Mucosa of descending colon (tissue), 3 donors: ENCODE results near the gene MADD. TPM values are rescaled to one million over a fixed set of nuclear protein-coding genes. Genes with fewer than 3 reads are reported as not detected.

ENCODE experiments used
- ATAC-seq: fragments of 200-7000 bp; cut with Tn5 transposase; one replicate; pipeline ENCODE4 v1.9.1; 2020; ENCODE audit warnings: mild to moderate bottlenecking, moderate library complexity
- DNase-seq, 3 donors: peaks; one replicate each; pipeline ENCODE4 v3.0.0-alpha.2; 2020
- H3K36me3 ChIP-seq: fragments of 200-600 bp; one replicate; pipeline ENCODE4 v1.8.0; 2021; ENCODE audit warnings: low read depth, mild to moderate bottlenecking
- H3K4me1 ChIP-seq: fragments of 200-600 bp; one replicate; pipeline ENCODE4 v1.8.0; 2021; ENCODE audit warnings: low read depth, mild to moderate bottlenecking
- H3K4me3 ChIP-seq: fragments of 200-600 bp; one replicate; pipeline ENCODE4 v1.8.0; 2021; ENCODE audit warnings: mild to moderate bottlenecking
- H3K9me3 ChIP-seq: fragments of 200-600 bp; one replicate; pipeline ENCODE4 v1.8.0; 2021; ENCODE audit warnings: mild to moderate bottlenecking
- CTCF ChIP-seq: fragments of 200-600 bp; IDR thresholded peaks from one replicate; pipeline ENCODE4 v1.8.0; 2022; ENCODE audit warnings: antibody characterized with exemption, mild to moderate bottlenecking
- intact Hi-C, 2 donors: fragments of 100-400 bp; cut with DNase I in 1 of 2; cut with micrococcal nuclease in 1 of 2; formaldehyde crosslinking; loops; one replicate each; pipeline versions ENCODE4 v1.11.0 to v1.11.1; 2022; cut with DNase I, micrococcal nuclease
- total RNA-seq, 3 donors: library from RNA; stranded (reverse); fragmentation: NEBNext Ultra II Directional in 2 of 3; extraction: Animal tissue kit (Norgen Biotek cat#: 25700) in 2 of 3; gene quantifications; one replicate each; pipeline versions ENCODE4 v1.2.1 to v1.2.4, GENCODE V29; 2021 to 2023
- donor health status: DM: no; HTN: no; CAD: no; lungs with moderate emphysema.
- donor health status: DM: no; HTN: no; CAD: no.
- donor health status: DM: no; HTN: yes; CAD: no.

Gene MADD
- total RNA-seq, 3 donors from 2014 or later: 45.0 to 69.6 (median 67.3) TPM

- H3K9me3 ChIP-seq: no peaks in the 10 kb centered on the region
- ATAC-seq (no peak), DNase-seq (peak in 1 of 3 donors; percentile 38)
- no peak overlapping the region for H3K4me3 ChIP-seq
- H3K36me3 ChIP-seq: no peaks in the 10 kb centered on the region
- no peaks in the 10 kb centered on the region for H3K4me1 ChIP-seq
- no peak for TF ChIP-seq CTCF
- intact Hi-C loops: loop anchor here in 1 of 2 donors (10.0 kb wide), 1 partner anchor 79 kb away; no protein-coding TSS in a partner anchor
These were observed 106.2 kb downstream of the MADD start for GRCh38 chr11:47376107-47376524.

- peak in 2 of 3 donors; percentile 41 to 70 for DNase-seq
- Histone ChIP-seq H3K4me1 (no peaks in the 10 kb centered on the region), H3K4me3 (no peak overlapping the region), H3K36me3 (no peaks in the 10 kb centered on the region), H3K9me3 (no peaks in the 10 kb centered on the region)
- intact Hi-C loops: loop anchor here in 1 of 2 donors (10.0 kb wide), 1 partner anchor 78 kb away; no protein-coding TSS in a partner anchor
- ATAC-seq: peak; percentile 40
- TF ChIP-seq CTCF: no peak
These were observed 106.8 kb downstream of the MADD start for GRCh38 chr11:47376525-47377371.

- Histone ChIP-seq H3K4me3 (no peak overlapping the region), H3K4me1 (no peaks in the 10 kb centered on the region), H3K36me3 (no peaks in the 10 kb centered on the region), H3K9me3 (no peaks in the 10 kb centered on the region)
- intact Hi-C loops: loop anchor here in 1 of 2 donors (10.0 kb wide), 1 partner anchor 77 kb away; no protein-coding TSS in a partner anchor
- DNase-seq: no peak
- ATAC-seq: peak; percentile 12
- TF ChIP-seq CTCF: no peak
These were observed 107.7 kb downstream of the MADD start for GRCh38 chr11:47377571-47378009.

GRCh38 chr11:47378010-47378835 is 108.3 kb downstream of the MADD start, which contains the start of gene SPI1:
Gene SPI1 (minus strand): TSS chr11:47378547. CDS start chr11:47378353, 194 bp downstream.
- Histone ChIP-seq H3K9me3 (no peaks in the 10 kb centered on the region), H3K4me1 (no peaks in the 10 kb centered on the region), H3K36me3 (no peaks in the 10 kb centered on the region), H3K4me3 (no peak within 1 kb of the TSS)
- intact Hi-C loops: loop anchor here in 1 of 2 donors (10.0 kb wide), 1 partner anchor 77 kb away; no protein-coding TSS in a partner anchor
- DNase-seq (peak; percentile 46 to 85 (median 59)), ATAC-seq (peak; percentile 73)
- TF ChIP-seq CTCF: no peak

GRCh38 chr11:47378836-47379170 is 108.9 kb downstream of the MADD start:
- intact Hi-C loops: loop anchor here in 1 of 2 donors (10.0 kb wide), 1 partner anchor 76 kb away; no protein-coding TSS in a partner anchor
- no peaks in the 10 kb centered on the region for H3K4me1 ChIP-seq
- TF ChIP-seq CTCF: no peak
- H3K36me3 ChIP-seq: no peaks in the 10 kb centered on the region
- H3K4me3 ChIP-seq: no peak overlapping the region
- DNase-seq: no peak
- ATAC-seq: no peak
- H3K9me3 ChIP-seq: no peaks in the 10 kb centered on the region
